GM11168 (cell line): ENCODE results near the gene NOTCH2.

Experiments
- in situ Hi-C: fragments of 300-500 bp; cut with MboI; formaldehyde crosslinking; loops from one replicate; pipeline ENCODE4 v1.12.0; 2022; ENCODE audit warnings: low sequenced_read_pairs; ENCODE audit not compliant: unreplicated experiment

Gene NOTCH2

DNA sequence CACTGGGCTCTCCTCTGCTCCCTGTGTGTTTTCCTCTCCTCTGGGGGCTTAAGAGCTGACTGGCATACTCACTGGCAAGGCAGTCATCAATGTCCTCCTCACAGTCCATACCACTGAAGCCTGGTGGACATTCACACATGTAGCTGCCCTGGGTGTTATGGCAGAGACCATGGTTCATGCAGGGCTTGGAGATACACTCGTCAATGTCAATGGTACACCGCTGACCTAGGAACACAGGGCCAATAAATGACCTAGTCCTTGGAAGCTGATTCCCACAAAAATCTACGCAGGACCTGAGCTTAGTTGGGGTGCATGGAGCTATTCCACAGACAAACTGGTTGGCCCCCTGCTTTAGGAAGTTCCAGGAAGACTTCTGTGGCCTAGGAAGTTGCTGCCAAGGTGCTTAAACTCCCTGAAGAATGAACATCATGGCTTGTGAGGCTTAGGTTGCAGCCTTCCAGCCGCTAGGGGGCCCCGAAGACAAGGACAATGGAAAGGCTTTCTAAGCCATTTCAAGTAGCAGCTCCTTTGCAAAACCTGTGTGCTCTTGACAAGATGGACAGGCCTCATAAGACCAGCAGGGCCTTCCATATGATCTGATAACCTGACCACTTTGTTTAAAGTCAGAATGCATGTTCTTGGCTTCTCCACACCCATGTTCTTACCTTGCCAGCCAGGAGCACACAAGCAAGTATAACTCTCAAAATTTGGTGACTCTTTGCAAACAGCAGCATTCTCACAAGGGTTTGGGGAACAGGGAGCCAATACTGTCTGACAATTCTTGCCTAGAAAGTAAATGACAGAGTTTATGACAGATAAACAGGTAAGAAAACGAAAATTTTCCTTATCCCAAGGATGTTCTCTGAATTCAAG, 120.9 kb downstream of the NOTCH2 start:
- in situ Hi-C loops: loop anchor here (10.0 kb wide), 1 partner anchor 196 kb away; no protein-coding TSS in a partner anchor

DNA sequence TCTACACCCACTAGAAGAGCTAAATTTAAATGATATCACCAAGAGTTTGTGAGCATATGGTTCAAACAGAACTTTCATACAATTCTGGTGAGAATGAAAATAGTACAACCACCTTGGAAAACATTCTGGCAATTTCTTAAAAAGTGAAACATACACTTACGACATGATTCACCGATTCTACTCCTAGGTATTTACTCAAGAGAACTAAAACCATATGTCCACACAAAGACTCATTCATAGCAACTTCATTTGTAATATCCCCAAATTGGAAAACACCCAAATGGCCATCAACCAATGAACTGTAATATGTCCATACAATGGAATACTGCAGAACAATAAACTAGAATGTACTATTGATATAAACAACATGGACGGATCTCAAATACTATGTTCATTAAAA, 122.0 kb downstream of the NOTCH2 start:
- in situ Hi-C loops: loop anchor here (10.0 kb wide), 1 partner anchor 197 kb away; no protein-coding TSS in a partner anchor

DNA sequence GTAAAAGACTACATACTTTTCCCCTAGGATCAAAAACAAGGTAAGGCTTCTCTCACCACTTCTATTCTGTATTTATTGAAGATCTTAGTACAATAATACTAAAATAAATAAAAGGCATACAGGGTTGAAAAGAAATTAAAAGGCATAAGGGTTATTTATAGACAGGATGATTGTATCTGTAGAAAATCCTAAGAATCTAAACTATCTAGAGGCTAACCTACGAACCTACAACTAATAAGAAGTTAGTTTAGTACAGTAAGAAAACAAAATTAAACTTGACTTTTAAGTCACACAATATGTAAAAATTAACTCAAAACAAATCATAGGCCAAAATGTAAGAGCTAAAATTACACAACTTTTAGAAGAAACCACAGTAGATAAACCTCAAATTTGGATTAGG, 122.7 kb downstream of the NOTCH2 start:
- in situ Hi-C loops: loop anchor here (10.0 kb wide), 1 partner anchor 198 kb away; no protein-coding TSS in a partner anchor

DNA sequence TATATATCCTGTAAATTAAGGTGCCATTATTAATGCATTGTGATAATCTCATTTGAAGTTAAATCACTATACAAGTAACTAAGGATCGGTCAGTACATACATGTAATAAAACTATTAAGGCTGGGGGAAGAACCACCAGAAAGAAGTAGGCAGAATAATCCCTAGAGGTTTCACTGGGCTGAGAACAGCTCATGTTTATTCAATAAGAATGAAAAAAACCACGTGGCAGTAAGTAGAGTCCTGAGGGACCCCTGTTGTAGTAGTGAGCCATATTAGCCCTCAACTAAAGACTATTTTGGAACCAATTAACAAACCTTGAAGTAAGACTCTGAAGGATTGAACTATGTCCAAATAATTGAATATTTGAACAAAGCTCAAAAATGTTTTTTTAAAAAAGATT, 126.2 kb downstream of the NOTCH2 start:
- in situ Hi-C loops: loop anchor here (10.0 kb wide), 1 partner anchor 202 kb away; no protein-coding TSS in a partner anchor

DNA sequence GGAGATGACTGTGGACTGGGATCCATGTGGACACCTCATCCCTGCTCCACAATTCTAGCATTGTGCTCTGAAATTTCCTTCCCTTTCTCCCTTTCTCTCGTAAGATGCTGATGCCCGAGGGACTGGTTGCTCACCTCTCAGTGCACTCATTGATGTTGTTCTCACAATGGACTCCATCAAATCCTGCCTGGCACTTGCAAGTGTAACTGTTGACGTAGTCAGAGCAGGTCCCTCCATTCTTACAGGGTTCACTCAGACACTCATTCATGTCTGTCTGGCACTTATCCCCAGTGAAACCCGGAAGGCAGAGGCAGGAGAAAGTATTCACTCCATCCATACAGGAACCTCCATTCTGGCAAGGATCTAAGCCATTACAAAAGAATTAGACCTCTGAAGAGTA, 128.1 kb downstream of the NOTCH2 start:
- in situ Hi-C loops: loop anchor here (10.0 kb wide), 1 partner anchor 203 kb away; no protein-coding TSS in a partner anchor

DNA sequence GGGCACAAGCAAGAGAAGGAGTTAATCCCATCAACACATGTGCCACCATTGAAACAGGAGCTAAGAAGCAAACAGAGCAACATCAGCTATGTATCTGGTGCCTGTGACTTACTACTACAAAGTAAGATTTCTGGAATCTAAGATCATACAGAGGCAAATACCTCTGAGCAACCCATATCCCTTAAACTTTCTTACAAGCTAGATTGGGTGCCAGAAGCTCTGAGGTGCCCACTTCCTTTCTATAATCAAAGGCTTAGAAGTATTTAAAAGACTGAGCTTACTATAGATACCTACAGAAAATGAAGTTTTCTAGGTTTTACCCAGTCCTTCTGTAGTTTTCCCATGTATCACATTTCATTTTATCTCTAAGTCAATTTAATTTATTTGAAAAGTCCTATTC, 128.8 kb downstream of the NOTCH2 start:
- in situ Hi-C loops: loop anchor here (10.0 kb wide), 1 partner anchor 204 kb away; no protein-coding TSS in a partner anchor

DNA sequence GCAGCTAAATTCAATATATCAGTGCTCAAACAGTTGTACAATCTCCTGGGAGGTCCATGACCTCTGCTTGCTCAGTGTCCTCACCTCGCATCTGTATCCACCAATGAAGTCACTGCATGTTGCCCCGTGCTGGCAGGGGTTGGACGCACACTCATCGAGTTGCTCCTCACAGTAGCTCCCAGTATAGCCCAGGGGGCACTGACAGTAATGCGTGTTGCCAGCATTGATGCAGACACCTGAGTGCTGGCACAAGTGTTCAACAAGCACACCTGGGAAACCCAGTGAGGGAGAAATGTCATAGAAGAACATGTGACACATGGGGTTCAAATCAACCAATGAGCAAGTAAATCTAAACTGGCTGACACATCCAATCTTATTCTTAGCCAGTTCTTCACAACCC, 132.3 kb downstream of the NOTCH2 start:
- in situ Hi-C loops: no loop called here

DNA sequence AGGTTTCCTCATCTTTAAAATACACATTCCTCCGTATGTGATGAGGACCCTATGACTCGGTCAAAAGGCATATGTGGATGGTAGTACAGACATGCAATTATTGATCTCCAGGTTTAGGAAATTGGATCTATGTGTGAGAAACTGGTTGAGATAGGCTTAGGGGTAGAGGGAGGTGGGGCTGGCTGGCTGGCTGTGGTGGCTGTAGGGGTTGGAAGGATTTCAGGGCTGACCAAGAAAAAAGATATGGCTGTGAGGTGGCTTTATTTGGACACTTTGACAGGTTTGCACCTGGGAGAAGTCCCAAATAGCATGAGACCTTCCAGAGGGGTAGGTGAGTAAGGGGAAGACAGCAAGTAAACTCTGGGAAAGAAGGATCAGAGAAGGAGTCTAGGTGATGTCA, 133.5 kb downstream of the NOTCH2 start:
- in situ Hi-C loops: no loop called here

DNA sequence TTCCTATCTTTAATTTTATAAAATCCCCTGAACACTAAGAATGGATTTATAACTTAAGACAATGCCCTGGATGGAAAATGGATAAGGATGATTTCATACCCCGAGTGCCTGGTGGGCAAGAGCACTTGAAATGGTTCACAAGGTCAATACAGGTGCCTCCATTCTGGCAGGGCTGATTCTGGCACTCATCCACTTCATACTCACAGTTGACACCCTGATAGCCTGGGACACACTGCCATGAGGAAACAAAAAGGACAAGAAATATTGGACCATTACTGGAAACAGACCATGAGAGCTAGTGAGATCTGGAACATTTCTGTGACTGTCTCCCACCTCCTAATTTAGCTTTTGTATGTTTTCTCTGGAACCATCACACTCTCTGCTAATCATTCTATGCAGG, 134.1 kb downstream of the NOTCH2 start:
- in situ Hi-C loops: no loop called here

DNA sequence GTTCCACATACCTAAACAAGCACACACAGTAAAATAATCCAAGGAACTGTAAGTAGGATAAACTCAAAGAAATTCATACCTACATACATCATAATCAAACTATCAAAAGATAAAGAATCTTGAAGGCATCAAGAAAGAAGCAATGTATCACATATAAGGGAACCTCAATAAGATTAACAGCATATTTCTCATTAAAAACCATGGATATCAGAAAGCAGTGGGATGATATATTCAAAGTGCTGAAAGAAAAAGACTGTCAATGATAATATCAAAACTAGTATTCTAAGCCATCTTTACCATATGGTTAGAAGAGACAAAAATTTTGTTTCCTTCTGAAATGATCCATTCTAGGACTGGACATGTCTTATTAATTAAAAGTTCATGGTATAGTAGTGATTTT, 136.1 kb downstream of the NOTCH2 start:
- in situ Hi-C loops: no loop called here

DNA sequence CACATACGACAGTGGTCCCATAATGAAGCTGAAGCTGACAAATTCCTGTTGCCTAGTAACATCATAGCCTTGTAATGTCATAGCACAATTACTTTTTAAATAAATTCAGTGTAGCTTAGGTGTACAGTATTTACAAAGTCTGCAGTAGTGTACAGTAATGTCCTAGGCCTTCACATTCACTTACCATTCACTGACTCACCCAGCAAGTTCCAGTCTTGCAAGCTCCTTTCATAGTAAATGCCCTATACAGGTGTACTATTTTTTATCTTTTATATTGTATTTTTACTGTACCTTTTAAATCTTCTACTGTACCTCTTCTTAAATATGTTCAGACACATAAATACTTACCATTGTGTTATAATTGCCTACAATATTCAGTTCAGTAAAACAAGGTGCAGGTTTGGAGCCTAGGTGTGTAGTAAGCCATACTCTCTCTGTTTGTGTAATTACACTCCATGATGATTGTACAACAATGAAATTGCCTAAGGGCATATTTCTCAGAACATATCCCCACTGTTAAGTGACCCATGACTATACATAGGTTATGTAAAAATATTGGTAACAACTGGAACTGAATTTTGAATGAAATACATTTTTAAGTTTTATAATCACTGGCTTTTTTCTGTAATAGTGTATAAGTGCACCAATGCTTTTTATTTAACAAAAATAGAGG, 139.7 kb downstream of the NOTCH2 start:
- in situ Hi-C loops: no loop called here

DNA sequence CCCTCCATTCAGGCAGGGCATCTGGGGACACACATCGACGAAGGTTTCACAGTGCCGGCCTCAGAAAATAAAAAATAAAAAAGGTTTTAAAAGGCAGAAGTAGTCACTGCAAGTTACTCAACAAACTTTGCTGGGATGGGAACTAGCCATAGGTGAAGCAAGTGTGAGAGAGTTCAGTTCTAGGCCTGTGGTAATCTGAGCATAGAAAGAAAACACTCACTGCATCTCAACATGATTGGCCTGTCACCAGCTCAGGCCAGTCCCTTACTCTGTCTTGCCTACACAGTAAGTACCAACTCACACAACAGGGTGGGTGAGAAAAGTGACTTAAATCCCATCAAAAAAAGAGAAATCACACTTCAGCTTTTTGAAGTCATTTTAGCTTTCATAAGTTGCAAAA, 142.9 kb downstream of the NOTCH2 start:
- in situ Hi-C loops: no loop called here

DNA sequence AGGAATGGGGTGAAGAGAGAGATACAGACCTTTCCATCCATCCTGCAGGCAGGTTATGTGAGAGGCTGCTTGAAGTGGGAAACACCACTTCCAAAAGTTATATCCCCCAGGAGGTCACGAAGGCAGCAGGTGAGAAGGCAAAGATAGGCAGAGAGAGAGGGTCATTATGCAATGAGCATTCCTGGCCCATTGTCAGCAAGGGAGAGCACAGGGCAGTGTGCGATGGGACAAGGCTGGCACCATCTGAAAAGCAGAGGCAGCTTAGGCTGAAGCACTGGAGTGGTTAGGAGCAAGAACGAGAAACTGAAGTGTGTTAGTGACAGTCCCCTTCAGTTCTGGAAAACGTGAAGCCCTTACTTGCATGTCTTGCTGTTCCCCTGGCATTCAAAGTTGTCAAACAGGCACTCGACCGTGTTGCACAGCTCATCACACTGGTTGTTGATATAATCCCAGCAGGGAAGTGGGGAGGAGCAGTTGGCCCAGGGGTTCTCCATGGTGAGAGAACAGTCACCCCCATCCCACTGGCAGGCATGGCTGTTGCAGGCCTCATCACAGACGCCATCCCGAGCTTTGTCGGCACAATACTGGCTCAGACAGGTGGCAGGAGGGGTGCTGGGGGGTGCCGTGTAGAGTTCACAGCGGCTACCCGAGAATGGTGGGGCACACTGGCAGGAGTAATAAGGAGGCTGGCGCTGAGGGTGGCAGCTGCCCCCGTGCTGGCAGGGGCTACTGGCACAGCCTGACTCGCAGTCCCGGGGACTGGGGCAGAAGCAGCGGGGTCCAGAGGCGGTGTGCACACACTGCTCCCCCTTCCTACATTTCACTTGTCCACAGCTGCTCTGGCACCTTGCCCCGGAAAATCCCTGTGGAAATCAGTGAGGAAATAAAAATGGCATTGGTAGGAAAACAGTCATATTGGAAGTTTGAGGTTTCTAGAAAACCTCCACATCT, 144.2 kb downstream of the NOTCH2 start:
- in situ Hi-C loops: no loop called here

DNA sequence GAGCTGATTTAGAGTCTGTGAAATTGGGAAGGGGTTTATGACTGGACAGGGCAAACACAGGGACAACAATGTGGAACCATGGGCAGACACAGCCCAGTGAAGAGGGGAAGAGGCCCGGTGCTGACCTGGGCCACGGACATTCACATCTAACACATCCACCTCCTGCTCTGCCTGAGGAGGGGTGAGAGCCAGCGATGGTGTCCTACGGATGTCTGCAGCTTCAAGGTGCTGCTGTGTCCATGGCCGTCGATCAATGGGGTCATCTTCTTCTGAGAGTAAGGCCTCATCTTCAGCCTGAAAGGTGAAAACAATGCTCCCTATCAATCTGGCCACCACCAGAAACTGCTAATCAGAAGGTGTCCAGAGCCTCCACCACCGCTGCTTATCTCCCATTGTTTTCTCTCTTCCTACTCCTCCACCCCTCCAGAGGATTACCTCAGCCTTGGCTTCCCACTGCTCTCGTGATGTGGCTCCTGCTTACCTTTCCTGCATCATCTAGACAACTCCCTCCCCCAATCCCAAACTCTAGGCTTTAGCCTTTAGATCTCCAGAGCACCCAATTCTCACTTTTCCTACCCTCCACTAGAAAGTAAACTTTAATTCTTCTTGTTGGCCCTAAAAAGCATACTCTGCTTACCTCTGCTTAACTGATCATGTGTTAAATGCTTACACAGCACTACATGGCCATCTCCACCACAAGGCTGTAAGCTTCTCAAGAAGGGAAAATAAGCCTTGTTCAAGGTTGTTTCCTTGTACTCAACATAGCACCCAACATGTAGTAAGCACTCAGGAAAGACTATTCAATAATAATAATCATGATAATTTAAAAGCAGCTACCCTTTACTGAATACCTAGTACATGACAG, 149.1 kb downstream of the NOTCH2 start:
- in situ Hi-C loops: no loop called here

DNA sequence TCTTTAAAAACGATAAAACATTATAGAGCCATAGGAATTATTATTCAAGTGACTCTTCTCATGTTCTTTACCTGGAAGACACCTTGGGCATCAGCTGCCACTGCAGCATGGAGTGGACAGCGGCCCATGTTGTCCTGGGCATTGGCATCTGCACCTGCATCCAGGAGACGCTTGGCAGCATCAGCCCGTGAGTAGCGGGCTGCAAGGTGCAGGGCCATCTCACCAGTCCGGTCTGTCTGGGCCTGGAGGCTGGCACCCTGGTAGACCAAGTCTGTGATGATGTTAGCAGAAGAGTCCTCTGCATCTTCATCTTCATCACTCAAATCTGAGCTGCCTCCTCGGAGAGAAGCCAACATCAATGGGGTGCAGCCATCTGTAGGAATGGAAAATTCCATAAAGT, 150.2 kb downstream of the NOTCH2 start:
- in situ Hi-C loops: no loop called here

DNA sequence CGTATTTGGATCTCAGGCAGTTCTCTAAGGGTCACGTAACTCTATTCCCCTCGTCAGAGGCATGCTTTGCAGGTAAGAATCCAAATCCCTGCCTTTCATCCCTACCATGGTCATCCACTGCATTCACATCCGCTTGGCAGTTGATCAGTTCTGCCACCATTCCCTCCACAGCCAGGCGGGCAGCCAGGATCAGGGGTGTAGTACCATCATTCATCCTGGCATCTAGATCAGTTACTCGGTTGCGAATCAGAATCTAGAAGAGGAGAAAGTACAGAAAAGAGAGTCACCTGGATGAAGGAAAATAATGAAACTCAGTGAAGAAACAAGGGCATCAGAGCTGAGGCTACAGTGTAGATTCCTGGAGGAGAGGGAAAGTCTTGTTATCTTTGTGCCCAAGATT, 151.2 kb downstream of the NOTCH2 start:
- in situ Hi-C loops: no loop called here

DNA sequence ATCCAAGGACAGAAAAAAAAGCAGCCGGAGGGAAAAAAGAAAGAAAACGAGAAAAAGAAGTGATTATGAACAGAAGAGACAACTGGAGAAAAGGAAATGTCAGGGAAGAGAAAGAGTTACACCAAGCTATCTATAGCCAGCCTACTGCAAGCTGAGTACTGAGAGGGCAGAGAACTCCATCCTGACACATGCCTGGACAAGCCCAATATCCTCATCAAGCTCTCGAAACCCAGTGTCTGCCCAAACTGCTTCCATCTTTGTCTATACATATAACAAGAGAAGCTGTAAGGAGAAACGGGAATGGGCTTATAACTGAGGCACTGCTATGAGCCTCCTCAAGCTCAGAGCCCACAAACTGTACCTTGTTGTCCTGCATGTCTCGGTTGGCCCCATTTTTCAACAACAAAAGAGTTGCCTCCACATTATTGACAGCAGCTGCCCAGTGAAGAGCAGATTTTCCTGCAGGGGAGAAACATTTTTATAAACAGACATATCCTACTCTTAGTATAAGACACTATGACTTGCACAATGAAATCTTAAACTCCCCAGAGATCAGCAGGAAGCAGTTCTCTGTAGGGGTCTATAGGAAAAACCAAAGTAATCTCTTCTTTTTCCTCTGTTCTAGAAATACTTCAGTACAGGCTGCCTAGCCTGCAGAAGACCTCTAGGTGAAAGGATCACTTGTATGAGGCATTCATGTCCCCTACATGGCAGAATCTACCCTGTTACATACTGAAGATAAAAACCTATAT, 152.0 kb downstream of the NOTCH2 start:
- in situ Hi-C loops: no loop called here

DNA sequence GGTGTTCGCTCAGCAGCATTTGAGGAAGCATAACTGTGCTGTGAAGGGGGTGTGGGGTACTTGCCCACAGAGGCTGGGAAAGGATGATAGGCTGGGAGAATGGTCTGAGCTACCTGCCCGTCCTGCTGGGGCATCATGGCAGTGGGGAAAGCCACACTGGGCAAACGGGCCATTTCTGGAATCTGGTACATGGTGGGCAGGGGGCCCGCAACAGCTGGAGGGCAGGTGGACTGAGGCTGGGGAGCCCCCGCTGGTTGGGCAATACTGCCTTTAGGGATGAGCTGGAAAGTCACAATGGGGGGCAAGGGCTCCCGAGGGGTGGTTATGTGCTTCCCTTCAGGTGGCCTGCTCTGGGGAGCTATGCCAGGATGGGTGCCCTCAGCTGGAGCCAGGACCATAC, 153.9 kb downstream of the NOTCH2 start:
- in situ Hi-C loops: no loop called here

DNA sequence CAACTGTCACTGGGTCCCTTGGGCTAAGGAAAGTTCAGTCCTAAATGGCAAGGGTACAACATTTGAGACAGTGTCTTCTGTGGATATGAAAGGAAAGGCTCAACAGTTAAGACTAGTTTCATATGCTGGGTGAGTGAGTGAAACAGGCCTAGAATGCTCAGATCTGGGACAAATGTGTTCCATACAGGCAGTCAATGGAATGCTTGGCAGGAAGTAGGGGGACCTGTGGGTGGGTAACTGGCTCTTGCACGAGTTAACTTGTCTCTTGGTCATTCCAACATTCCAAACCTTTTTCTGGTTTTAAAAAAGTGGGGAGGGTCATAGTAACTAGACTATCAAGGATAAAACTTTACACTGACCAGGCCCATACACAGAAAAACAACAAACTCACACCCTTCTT, 155.4 kb downstream of the NOTCH2 start:
- in situ Hi-C loops: no loop called here
